GM21390 (cell line): ENCODE results near the gene YWHAG.
"Not testable (repeated sequence)": the region's sequence is repeated elsewhere in the genome, so short reads cannot be mapped to it uniquely, and the experiment has no call there.

Experiments used
- ATAC-seq: cut with Tn5 transposase; IDR thresholded peaks from one replicate; pipeline ENCODE4 v1.9.1; 2021; ENCODE audit not compliant: unreplicated experiment

The YWHAG gene

GRCh38 chr7:76326646-76327233 lies 32.1 kb downstream of the YWHAG start:
- ATAC-seq = no peak

- no peak for ATAC-seq
Measured at GRCh38 chr7:76325811-76326210, 33.0 kb downstream of the YWHAG start.

DNA sequence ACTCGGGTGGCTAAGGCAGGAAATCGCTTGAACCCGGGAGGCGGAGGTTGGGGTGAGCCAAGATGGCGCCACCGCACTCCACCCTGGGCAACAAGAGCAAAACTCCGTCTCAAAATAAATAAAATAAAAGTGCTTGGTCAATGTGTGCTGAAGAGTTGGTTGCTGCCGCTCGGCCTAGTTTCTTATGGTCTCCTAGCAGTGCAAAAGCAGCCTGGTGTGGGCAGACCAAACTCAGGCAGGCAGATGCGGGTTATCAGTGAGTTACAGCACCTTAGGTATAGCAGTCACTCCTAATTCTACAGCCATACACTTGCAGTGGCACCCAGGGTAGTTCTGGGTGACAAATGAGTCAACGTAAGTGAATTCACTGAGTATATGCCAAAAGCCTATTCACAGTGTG lies 33.7 kb downstream of the YWHAG start:
- ATAC-seq = no peak

DNA sequence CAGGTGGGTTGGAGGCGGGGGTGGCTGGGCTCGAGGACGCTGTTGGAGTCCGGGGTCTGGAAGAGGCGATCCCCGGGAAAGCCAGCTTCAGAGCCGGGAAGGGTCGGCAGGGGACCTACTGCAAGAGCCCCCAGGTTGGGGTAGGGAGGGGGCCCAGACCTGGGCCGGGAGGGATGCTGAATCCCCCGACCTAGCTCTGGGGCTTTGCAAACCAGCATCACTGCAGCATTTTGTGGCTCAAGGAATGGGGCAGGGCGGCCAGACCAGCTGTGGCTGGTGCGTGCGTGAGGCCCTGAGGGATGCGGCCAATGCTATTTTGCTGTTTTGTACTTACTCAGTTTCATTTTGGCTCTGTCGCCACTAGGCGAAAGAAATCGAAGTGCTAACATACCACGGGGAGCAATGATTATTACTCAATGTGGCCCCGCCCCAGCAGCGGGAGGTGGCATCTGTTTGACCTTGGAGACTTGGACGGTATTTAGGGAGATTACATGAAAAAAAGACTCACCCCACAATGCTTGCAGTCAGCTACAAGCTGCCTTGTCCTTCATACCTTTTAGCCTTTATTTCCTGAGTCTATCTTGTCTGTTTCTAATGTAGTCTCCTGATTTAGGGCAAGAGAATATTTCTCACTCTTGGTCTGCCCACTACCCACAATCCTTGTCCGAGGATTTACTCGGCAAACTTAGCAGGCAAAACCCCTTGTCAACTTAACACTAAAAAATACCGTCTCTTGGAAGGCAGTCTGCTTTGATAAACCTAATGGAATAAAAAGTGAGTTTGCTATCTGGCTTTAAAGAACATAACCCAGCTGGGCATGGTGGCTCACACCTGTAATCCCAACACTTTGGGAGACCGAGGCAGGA lies 40.1 kb downstream of the YWHAG start:
- ATAC-seq = peak; percentile 39

- ATAC-seq = peak; percentile 89
Measured at GRCh38 chr7:76317782-76318487, 40.9 kb downstream of the YWHAG start.

- no peak for ATAC-seq
Measured at GRCh38 chr7:76316984-76317781, 41.6 kb downstream of the YWHAG start.

DNA sequence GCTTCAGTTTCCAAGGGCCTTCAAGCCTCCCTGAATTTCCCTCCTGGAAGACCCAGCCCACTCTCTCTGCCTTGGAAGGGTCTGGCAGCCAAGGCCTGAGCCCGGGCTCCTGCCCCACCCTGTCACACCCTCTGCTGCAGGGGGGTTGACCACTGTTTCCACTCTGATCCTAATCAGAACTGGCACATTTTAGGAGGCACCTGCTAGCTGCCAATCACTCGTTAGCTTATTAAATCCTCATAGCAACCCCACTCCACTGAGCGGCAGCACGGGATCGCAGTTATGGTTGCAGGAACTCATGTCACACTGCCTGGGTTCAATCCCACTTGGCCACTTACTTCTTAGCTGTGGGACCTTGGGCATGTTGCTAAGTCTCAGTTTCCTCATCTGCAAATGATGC lies 43.4 kb downstream of the YWHAG start:
- ATAC-seq = no peak

DNA sequence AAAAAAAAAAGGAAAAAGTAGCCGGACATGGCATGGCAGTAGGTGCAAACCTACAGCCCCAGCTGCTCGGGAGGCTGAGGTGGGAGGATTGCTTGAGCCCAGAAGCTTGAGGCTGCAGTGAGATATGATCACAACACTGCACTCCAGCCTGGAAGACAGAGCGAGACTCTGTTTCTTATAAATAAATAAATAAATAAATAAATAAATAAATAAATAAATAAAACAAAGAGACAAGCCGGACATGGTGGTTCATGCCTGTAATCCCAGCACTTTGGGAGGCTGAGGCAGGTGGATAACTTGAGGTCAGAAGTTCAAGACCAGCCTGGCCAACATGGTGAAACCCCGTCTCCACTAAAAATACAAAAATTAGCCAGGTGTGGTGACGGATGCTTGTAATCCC lies 44.1 kb downstream of the YWHAG start:
- not testable (repeated sequence) for ATAC-seq

DNA sequence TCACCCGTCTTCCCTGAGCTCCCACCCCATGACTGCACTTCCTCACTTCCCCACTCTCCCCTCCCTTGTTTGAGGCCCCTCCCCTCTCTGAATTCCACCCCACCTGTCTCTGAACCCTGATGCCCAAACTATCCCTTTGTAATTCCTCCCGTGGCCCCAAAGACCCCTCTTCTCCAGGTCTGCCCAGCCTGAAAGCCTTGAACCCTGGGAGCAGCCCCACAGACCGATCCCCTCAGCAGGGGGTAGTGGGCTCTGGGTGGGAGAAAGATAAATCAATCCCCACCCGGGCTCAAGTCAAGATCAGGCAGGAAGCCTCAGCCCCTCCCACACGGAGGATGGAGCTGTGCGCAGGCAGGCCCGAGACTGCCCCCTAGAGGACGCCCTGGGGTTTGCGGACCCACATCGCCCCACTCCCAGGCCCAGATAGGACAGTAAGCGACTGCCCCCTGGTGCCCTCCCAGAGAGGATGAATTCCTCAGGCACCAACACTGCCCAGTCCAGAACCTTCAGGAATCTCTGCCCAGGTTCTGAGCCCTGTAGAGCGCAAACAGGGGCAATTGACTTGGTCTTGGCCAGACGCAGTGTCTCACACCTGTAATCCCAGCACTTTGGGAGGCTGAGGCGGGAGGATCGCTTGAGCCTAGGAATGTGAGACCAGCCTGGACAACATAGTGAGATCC lies 44.6 kb downstream of the YWHAG start:
- peak; percentile 36 for ATAC-seq

DNA sequence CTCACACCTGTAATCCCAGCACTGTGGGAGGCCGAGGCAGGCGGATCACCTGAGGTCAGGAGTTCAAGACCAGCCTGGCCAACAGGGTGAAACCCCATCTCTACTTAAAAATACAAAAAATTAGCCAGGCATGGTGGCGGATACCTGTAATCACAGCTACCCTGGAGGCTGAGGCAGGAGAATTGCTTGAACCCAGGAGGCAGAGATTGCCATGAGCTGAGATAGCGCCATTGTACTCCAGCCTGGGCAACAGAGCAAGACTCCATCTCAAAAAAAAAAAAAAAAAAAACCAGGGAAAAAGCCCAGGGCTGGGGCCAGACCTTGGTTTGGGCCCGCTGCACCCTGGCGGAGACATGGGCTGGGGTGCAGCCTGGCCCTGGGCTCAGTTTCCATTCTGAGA lies 47.0 kb downstream of the YWHAG start:
- not testable (repeated sequence) for ATAC-seq

DNA sequence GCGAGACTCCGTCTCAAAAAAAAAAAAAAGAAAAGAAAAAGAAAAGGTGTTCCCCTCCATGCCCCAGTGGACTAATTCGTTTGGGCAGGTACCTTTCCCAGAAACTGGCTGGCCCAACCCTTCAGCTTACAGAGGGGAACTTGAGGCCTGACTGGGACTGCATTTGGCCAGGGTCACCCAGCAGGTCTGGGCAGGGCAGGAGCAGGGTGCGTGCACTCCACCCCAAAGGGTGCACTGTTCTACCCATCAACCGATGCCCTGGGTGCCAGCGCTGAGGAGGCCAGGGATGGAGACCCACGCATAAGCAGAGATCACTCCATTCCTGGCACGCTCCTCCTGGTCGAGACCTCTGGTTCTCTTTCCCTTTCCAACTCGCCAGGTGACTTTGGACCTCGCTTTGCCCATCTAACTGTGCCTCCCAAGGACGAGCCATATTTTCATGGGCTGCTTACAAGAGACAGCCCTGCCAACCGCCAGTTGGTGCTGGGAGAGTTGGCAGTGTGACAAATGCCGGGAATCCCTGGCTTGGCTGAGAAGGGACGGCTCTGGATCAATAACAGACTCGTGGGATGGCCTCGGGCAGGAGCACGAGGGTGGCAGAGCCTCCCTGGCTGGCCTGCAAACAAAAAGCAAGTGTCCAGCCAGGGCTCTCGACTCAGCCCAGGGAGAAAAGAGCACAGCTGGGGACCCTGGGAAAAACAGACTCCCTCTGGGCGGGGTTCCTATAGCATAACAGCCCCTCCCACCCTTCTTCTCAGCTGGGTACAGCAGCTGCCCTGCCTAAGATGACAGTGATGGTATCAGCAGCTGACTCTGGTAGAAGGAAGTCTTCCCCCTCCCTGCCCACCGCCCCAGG lies 48.5 kb downstream of the YWHAG start:
- no peak for ATAC-seq

DNA sequence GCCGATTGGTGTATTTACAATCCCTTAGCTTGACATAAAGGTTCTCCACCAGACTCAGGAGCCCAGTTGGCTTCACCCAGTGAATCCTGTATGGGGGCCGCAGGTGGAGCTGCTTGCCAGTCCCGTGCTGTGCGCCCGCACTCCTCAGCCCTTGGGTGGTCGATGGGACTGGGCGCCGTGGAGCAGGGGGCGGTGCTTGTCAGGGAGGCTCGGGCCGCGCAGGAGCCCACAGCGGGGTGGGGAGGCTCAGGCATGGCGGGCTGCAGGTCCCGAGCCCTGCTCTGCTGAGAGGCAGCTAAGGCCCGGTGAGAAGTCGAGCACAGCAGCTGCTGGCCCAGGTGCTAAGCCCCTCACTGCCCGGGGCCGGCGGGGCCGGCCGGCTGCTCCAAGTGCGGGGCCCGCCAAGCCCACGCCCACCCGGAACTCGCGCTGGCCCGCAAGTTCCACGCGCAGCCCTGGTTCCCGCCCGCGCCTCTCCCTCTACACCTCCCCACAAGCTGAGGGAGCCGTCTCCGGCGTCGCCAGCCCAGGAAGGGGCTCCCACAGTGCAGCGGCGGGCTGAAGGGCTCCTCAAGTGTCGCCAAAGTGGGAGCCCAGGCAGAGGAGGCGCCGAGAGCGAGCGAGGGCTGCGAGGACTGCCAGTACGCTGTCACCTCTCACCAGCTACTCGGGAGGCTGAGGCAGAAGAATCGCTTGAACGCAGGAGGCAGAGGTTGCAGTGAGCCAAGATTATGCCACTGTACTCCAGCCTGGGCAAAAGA lies 49.3 kb downstream of the YWHAG start:
- not testable (repeated sequence) for ATAC-seq

GRCh38 chr7:76308874-76309273 lies 49.9 kb downstream of the YWHAG start:
- not testable (repeated sequence) for ATAC-seq

DNA sequence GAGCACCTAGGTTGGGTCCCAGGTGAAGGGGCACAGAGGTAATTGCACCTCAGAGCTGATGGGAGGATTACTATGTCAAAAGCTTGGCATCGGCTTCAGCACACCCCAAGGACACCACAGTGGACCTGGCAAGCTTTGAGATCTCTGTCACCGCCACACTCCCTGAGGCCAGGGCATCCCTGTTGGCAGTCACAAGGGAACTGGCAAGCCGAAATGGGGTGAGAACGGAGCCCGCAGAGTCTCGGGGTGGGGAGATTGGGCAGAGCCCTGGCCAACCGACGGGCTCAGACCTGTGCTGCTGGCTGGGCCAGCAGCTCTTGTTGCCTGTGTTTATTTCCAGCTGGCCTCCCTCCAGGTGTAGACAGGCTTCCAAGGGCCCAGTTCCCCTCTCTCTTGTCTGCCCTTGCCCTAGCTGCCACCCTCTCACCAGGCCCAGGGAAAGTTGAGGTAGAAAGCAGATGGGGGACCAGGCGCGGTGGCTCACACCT lies 53.9 kb downstream of the YWHAG start:
- no peak for ATAC-seq

DNA sequence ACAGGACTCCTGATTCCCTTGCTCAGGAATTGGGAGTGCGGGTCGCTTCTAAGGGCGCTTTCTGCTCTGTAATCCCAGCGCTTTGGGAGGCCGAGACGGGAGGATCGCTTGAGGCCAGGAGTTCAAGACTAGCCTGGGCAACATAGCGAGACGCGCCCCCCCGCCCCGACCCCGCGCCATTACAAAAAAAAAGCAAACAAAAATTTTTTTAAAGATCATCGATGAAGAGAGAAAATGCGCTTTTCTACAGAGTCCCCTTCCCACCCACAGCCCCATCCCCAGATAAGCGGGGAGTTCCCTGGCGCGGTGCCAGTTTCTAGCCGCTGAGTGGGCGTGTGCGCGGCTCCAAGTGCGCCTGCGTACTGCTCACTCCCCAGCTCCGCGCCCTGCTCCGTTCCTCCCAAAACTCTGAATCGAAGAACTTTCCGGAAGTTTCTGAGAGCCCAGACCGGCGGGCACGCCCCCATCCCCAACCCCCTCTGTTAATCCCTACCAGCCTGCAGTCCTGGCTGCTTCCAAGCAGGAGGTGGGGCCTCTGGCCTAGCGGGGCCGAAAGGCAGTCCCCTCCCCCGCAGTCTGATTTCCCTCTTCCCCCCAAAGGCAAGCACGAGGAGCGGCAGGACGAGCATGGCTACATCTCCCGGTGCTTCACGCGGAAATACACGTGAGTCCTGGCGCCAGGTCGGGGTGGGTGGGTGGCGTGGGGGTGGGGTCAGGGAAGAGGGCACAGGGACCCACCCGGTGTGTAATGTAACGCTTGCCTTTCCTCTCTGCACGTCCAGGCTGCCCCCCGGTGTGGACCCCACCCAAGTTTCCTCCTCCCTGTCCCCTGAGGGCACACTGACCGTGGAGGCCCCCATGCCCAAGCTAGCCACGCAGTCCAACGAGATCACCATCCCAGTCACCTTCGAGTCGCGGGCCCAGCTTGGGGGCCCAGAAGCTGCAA lies 55.3 kb downstream of the YWHAG start:
- peak; percentile 36 for ATAC-seq

- peak; percentile 50 for ATAC-seq
Measured at GRCh38 chr7:76302347-76303201, 56.2 kb downstream of the YWHAG start, which contains the start of gene HSPB1. HSPB1 (plus strand) TSS chr7:76302673; CDS start chr7:76302713, 40 bp downstream.

DNA sequence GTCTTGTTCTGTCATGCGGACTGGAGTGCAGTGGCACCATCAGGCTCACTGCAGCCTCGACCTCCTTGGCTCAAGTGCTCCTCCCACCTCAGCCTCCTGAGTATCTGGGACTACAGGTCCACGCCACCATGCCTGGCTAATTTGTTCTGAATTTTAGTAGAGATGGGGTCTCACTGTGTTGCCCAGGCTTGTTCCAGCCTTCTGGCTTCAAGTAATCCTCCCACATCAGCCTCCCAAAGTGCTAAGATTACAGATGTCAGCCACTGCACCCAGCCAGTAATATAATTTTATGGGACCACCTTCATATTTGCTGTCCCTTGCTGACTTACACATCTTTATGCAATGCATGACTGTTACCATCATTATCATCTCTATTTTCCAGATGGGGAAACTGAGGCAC lies 57.8 kb downstream of the YWHAG start:
- ATAC-seq = no peak
